Measurements from ENCODE around the gene FREM3.

- TF ChIP-seq CTCF (IDR thresholded peaks at IDR 0.05) (no peak), POLR2A (IDR thresholded peaks at IDR 0.05) (no peak)
These were observed 45.9 kb downstream of the FREM3 start for GRCh38 chr4:143654571-143654970.
